Ammon's horn (tissue), 1 donor: ENCODE measurements around the gene DBR1.

Source experiments
- DNase-seq: peaks from one replicate; pipeline ENCODE4 v3.0.0-alpha.2; 2016; ENCODE audit warnings: low spot score

DBR1 gene

DNA sequence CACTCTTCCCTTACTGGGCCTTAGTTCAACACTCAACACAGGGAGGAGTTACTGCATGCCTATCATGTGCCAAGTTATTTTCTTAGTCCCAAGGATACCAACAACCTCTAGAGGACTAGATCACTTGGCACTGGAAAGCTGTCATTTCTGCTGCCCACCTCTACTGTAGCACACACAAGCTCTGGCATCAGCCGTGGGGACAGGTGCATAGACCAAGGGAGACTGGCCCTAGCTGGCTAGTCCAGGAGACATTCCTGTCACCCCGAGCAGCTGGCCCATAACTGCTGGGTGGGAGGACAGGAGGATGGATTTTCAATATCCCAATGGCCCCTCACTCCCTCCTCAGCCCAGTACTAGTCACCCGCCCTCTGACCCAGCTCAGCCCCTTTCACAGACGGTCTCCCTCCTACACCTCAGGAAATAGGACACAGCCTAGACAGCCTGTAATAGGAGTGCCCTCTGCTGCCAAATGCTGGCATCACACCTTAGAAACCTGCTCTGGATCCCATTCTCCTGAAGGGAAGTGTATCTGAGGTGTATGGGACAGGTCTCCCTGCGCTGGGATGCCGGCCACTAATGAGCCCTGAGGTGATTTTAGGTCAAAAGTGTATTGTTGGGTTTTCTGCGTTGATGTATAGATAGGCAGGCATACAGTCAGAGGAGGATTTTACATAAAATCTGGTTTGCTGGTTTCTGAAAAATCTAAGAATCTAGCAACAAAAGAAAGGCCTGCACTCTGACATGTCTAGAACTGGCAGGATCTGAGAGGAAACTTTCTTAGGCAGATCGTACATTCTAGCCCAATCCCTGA, 55.9 kb downstream of the DBR1 start:
- peak; percentile 81 for DNase-seq

DNA sequence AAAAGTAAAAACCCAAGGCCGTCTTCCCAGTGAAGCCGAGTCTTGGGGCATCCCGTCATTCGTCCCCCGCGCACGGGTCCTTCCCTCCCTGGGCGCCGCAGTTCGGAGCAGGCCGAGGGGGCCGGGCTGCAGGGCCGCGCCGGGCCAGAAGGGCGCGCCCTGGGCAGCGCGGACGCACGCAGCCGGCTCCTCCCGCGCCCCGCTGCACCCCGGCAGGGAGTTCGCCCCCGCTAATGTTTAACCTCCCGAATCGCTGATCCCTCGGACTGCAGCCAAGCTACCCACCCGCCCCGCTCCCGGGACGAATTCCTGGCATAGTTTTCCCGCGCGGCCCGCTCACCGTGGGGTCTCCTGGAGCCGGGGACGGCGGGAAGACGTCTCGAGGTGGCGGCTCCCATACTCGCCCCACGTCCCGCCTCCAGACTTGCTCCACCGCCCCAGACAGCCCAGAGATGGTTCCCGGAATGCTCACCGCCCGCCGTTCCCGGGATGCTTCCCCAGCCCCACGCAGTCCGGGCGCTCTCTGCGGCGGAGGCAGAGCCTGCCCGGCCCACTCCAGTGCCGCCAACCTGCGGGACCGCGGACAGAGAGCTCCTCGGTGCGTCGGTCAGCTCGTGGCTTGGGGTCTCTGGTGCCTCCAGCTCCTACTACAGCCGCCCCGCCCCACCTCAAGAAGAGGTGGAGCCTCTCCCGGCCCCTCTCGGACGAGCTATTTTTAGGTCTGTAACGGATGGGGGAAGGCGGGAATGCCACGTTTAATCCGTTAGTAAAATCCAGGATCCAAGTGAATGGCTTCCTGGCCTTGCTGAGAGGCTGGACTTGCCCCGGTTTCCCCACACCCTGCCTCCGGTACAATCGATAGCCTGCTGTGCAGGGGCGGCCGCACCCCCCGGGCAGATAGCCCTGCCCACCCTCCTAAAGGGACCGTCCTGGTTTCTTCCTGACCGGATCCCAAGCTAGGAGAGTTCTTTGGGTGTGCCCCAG, 59.4 kb downstream of the DBR1 start, which contains the start of gene DZIP1L:
DZIP1L (minus strand) TSS at position 621 of the 984 bp plus-strand sequence. CDS start 11,637 bp downstream, outside the sequence.
- DNase-seq, result peak; percentile 49

DNA sequence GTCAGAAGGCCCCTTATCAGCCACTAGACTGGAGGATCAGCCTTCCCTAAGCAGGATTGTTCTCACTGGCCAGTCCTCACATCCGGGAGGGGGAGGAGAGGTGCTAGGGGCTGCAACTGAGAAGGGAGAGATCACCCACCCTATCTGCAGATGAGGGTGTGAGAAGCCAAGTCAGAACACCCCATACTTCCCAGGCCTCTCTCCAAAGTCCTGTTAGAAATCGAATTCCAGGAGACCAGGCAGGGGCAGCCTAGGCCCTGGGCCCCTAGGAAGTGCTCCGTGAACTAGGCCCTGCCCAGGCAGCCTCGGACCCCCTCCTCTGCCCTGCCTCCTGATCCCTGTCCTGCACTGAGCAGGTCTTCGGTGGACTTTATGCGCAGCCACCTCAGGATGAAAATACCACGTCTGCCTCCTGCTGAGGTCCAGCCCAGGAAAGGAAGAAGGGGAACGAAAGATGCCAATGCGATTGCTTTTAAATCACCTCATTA, 60.2 kb downstream of the DBR1 start:
- peak; percentile 10 for DNase-seq

DNA sequence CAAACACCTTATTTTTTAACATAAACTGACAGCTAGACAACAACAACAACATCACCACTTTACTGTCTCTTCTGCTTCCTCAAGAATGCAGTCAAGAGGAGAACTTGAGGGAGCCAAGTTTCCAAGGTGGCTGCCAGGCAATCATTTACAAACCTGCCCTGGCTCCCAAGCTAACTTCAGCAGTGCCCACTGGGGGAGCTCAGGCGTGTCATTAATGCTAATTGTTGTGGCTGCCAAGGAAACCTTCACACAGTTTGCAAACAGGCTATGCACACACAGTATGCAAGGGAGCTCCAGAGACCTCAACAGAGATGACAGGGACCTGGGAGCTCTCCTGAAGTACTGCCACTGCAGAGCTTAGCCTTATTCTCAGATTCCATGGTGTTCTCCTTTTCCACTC, 61.4 kb downstream of the DBR1 start:
- DNase-seq, result no peak

DNA sequence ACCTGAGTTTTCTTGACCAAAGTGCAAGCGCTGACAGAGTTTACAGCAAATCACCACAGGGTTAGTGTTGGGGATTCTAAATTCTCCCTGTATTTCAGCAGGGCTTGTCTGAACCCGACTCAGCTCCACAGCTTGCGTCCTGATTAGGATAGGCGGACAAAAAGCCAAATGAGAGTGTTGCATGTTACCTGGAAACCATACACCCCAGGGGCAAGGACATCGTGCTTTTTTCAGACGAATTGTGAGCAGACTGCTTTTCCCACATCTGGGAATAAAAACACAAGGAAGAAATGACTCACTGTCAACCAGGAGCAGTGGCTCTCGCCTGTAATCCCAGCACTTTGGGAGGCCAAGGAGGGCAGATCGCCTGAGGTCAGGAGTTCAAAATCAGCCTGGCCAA, 62.4 kb downstream of the DBR1 start:
- no peak for DNase-seq
